GM18502 (cell line): ENCODE results near the gene KIF13A.
"Not testable (repeated sequence)": the region's sequence is repeated elsewhere in the genome, so short reads cannot be mapped to it uniquely, and the experiment has no call there.

Source experiments
- ATAC-seq: cut with Tn5 transposase; IDR thresholded peaks from one replicate; pipeline ENCODE4 v1.9.1; 2021; ENCODE audit warnings: mild to moderate bottlenecking; ENCODE audit not compliant: unreplicated experiment, poor library complexity

The KIF13A gene

DNA sequence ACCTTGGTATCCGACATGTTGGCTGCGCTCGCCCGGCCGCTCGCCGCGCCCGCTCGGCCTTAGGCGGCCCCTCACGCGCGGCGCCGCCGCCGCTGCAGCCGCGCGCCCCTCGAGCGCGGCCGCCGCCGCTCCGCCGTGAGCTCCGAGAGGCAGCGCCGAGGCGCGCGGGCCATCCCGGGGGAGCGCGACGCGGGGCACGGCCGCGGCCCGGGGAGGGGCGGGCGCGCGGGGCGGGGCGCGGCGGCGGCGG lies at the start of gene KIF13A:
Gene KIF13A (minus strand): TSS at position 189 of the 250 bp plus-strand sequence. CDS start 172 bp downstream, at position 17.
- ATAC-seq, result peak; percentile 58

GRCh38 chr6:18036781-18037180 lies 49.3 kb upstream of the KIF13A start:
- no peak for ATAC-seq

GRCh38 chr6:18035330-18035854 lies 48.0 kb upstream of the KIF13A start:
- ATAC-seq, result no peak

GRCh38 chr6:18034798-18035202 lies 47.4 kb upstream of the KIF13A start:
- ATAC-seq, result no peak

- no peak for ATAC-seq
Measured at GRCh38 chr6:18031680-18032256, 44.3 kb upstream of the KIF13A start.

DNA sequence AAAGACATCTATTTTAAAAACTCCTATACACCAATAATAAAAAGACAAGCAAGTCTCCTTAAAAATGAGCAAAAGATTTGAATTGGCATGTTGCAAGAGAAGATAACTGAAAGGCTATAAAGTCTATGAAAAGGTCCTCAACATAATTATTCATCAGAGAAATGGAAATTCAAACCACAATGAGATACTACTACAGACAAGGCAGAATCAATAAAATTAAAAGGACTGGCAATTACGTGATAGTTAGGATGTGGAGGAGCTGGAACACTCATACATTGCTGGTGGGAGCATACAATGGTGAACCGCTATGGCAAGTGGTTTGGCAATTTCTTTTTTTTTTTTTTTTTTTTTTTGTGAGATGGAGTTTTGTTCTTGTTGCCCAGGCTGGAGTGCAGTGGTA lies 43.8 kb upstream of the KIF13A start:
- no peak for ATAC-seq

- no peak for ATAC-seq
Measured at GRCh38 chr6:18028332-18028731, 40.9 kb upstream of the KIF13A start.

DNA sequence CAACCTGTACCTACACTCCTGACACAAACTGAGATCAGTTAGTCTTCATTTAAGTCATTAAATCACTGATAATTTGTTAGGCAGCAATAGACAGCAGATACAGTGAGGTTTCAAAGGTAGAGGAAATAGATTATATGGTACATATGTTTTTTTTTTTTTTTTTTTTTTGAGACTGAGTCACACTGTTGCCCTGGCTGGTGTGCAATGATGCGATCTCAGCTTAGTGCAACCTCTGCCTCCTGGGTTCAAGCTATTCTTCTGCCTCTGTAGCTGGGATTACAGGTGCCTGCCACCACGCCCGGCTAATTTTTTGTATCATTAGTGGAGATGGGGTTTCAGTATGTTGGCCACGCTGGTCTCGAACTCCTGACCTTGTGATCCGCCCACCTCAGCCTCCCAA lies 38.2 kb upstream of the KIF13A start:
- ATAC-seq, result no peak

DNA sequence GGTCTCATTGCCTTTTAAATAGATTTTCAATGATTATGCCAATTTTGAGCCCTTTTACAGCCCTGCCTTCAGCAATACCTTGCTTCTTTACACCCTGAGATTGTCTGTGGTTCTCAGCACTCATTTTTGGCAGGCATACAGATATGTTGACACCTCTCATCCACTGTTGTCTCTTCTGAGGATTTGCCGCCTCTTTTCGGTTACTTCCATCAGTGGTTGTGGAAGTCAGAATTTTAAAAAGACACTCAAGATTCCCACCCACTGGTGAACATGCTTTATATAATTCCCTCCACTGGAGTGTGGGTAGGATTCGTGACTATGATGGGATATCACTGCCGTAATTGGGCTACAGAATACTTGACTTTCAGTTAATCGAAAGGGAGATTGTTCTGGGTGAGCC lies 37.4 kb upstream of the KIF13A start:
- no peak for ATAC-seq

- ATAC-seq, result no peak
Measured at GRCh38 chr6:18023891-18024290, 36.5 kb upstream of the KIF13A start.

DNA sequence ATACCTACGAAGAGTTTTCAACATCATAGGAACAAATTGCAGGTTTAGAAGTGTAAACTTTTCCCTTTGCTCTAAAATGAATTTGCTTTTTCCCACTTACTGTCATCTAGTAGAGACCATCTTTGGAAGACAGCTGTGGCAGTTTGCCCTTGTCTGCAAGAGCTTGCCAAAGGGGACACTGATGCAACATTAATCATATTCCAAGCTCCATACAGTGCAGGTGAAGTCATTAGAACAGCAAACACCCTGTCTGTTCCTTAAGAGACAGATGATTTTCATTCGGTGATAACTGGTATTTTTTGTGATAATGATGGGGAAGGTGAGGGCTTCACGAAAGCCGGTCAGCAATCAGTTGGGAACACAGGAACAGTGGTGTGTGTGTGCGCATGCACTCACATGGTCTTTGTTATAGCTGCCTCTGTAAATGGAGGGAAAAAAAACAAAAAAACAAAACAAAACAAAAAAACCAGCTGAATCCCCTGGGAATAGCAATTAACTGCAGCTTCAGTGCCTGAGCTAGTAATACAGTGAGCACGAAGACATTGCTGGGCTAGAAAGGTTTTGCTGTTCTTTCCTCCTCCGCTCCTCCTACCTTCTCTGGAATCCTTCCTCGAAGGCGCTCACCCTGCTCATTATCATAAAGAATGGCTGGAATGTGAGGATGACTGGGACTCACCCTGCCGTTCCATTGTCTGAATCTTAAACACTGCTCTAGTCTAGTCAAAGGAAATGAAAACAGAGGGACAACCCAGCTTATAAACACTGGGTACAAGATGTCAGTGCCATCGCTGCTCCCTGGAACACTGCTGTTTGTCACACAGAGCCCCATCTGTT lies 35.2 kb upstream of the KIF13A start:
- no peak for ATAC-seq

DNA sequence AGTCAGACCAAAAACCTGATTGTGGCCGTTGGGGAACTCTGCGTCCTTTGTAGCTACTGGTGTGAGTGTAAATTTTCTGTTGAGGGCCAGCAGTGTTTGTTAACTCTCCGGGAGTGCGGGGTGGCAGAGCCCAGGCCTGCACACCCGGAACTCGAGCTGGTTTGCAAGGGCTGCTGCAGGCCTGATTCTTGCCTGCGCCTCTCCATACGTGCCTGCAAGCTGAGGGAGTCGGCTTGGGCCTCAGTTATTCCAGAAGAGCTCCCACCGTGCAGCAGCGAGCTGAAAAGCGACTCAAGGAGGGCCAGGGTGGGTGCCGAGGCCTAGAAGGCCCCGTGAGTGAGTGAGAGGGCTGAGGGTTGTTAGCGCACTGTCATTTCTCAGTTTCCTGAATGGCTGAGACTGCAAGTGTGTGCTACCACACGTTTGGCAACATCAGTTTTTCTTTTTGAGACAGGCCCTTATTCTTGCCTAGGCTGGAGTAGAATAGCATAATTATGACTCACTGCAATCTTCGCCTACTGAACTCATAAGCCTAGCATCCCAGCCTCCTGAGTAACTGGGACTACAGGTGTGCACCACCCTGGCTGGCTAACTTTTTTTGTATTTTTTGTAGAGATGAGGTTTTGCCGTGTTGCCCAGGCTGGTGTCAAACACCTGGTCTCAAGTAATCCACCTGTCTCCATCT lies 33.9 kb upstream of the KIF13A start:
- no peak for ATAC-seq

- ATAC-seq, result not testable (repeated sequence)
Measured at GRCh38 chr6:18020545-18020944, 33.1 kb upstream of the KIF13A start.

DNA sequence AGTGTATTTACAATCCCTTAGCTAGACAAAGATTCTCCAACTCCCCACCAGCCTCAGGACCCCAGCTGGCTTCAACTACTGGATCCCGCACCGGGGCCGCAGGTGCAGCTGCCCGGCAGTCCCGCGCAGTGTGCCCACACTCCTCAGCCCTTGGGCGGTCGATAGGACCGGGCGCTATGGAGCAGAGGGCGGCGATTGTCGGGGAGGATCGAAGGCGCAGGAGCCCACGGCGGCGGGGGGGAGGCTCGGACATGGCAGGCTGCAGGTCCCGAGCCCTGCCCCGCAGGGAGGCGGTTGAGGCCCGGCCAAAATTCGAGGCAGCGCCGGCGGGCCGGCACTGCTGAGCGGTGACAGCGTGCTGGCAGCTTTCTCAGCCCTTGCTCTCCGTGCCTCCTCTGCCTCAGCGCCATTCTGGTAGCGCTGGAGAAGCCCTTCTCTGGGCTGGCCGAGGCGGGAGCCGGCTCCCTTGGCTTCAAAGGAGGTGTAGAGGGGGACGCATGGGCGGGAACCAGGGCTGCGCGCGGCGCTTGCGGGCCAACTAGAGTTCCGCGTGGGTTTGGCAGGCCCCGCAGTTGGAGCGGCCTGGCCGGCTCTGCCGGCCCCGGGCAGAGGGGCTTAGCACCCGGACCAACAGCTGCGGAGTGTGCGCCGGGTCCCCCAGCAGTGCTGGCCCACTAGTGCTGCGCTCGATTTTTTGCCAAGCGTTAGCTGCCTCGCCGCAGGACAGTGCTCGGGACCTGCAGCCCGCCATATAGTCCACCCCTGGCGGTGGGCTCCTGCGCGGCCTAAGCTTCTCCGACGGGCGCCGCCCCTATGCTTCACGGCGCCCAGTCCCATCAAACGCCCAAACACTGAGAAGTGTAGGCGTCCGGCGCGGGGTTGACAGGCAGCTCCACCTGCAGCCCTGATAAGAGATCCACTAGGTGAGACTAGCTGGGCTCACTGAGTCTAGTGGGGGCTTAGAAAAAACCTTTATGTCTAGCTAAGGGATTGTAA lies 32.4 kb upstream of the KIF13A start:
- no peak for ATAC-seq

DNA sequence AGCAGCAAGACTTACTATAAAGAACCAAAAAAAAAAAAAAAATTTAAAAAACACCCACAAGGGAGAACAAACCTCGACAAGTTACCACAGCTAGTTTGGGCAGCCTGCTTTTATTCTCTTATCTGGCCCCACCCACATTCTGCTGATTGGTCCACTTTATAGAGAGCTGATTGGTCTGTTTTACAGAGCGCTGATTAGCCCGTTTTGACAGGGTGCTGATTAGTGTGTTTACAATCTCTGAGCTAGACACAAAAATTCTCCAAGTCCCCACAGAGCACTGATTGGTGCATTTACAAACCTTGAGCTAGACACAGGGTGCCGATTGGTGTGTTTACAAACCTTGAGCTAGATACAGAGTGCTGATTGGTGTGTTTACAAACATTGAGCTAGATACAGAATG lies 31.7 kb upstream of the KIF13A start:
- not testable (repeated sequence) for ATAC-seq

DNA sequence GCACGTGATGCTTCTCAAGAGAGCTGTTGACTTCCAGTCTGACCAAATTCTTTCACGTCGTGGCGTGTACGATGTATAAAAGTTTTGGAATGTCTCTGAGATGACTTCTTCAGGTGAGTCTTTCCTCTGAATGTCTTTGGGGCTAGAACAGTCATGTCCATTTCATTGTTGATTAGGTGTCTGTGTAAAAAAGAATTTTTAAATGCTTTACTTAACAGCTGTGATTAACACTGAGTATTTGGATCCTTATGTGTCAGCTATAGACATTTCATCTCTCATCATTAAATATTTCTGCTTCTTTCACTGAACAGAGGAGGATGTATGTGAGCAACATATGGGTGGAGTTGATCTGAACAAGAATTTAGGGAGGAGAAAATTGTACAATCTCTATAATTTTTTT lies 29.3 kb upstream of the KIF13A start:
- ATAC-seq, result no peak

- ATAC-seq, result no peak
Measured at GRCh38 chr6:18016133-18016532, 28.7 kb upstream of the KIF13A start.

DNA sequence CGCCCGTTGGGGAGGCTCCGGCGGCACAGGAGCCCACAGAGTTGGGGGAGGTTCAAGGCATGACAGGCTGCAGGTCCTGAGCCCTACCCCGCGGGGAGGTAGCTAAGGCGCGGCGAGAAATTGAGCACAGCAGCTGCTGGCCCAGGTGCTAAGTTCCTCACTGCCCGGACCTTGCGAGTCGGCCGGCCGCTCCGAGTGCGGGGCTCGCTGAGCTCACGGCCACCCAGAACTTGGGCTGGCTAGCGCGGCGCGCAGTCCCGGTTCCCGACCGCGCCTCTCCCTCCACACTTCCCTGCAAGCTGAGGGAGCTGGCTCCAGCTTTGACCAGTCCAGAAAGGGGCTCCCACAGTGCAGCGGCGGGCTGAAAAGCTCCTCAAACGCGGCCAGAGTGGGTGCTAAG lies 23.9 kb upstream of the KIF13A start:
- no peak for ATAC-seq

DNA sequence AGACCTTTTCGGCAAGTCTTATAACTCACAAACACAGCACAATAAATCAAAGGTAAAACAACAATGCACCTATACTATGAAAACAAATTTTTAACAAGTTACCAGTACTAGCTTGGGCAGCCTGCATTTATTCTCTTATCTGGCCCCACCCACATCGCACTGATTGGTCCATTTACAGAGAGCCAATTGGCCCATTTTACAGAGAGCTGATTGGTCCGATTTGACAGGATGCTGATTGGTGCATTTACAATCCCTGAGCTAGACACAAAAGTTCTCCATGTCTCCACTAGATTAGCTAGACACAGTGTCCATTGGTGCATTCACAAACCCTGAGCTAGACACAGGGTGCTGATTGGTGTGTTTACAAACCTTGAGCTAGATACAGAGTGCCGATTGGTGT lies 23.1 kb upstream of the KIF13A start:
- not testable (repeated sequence) for ATAC-seq

DNA sequence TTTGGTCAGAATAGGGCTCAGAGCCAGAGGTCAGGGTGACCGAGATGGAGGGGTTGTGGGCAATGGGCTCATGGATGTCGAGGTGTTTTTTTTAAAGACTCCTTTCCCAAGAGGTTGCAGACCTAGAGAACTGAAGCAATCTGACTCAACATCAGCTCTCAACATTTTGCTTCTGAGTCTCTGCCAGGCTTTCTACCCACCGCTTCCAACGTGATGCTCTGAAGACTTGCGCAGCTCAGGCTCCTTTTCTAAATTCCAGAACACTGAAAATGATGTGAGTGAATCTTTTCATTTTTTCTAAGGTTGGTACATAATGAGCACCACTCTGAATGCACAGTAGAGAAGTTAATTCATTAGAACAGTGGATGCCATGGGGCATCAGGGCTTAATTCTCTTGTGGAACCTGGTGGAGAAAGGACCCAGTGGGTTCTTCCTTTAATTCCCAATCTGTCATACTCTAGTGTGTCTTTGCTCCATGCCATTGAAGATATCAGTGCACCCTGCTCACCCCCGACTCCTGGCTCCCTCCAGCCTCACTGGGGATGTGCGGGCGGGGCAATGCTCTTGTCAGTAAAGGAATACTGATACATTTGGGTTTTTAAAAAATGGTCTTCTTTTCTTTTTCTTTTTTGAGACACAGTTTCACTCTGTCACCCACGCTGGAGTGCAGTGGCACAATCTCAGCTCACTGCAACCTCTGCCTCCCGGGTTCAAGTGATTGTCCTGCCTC lies 17.0 kb upstream of the KIF13A start:
- ATAC-seq, result no peak
